HepG2 (cell line): Measurements from ENCODE around the gene ARHGAP33. TPM values are rescaled to one million over a fixed set of nuclear protein-coding genes. Genes with fewer than 3 reads are reported as not detected.
A peak's percentile ranks its signal among the peaks of the same experiment; 100 is the strongest.

Experiments
- ARHGAP35 ChIP-seq: sonication (generic); formaldehyde crosslinking; IDR thresholded peaks from 2 replicates; pipeline ENCODE4 v1.9.0; 2022; ENCODE audit warnings: mild to moderate bottlenecking, inconsistent platforms, moderate library complexity, missing genetic modification reagents, borderline replicate concordance
- ASH2L ChIP-seq: fragments of 300-600, 200-600 bp; sonication (generic); IDR thresholded peaks from 2 replicates; pipeline ENCODE4 v1.7.0; 2017; ENCODE audit warnings: low read depth, mild to moderate bottlenecking, moderate library complexity, mixed read lengths, low read length; ENCODE audit not compliant: insufficient read length
- CHCHD3 ChIP-seq: sonication (generic); formaldehyde crosslinking; IDR thresholded peaks from 2 replicates; pipeline ENCODE4 v1.8.0; 2022; ENCODE audit warnings: mild to moderate bottlenecking, missing genetic modification reagents, moderate library complexity
- EZH2 ChIP-seq: conservative IDR thresholded peaks from 2 replicates; pipeline ENCODE4 v1.6.1; 2012; ENCODE audit warnings: mild to moderate bottlenecking, low read depth, low read length, moderate library complexity
- GPBP1L1 ChIP-seq: sonication (generic); formaldehyde crosslinking; IDR thresholded peaks from 2 replicates; pipeline ENCODE4 v1.5.0; 2020; ENCODE audit warnings: mild to moderate bottlenecking, missing genetic modification reagents
- ISL2 ChIP-seq: sonication (generic); formaldehyde crosslinking; IDR thresholded peaks from 2 replicates; pipeline ENCODE4 v1.5.0; 2020; ENCODE audit warnings: missing genetic modification reagents
- MLXIP ChIP-seq: sonication (generic); formaldehyde crosslinking; IDR thresholded peaks from 2 replicates; pipeline ENCODE4 v1.9.0; 2021; ENCODE audit warnings: missing genetic modification reagents, borderline replicate concordance
- NFKB2 ChIP-seq: sonication (generic); formaldehyde crosslinking; IDR thresholded peaks from 2 replicates; pipeline ENCODE4 v1.4.0; 2020; ENCODE audit warnings: missing genetic modification reagents, borderline replicate concordance
- TFAP4 ChIP-seq: sonication (generic); IDR thresholded peaks from 2 replicates; pipeline ENCODE4 v1.6.1; 2016; ENCODE audit warnings: low read depth, borderline replicate concordance
- ZFAT ChIP-seq: sonication (generic); formaldehyde crosslinking; conservative IDR thresholded peaks from 2 replicates; pipeline ENCODE4 v1.8.1; 2023; ENCODE audit warnings: missing genetic modification reagents, inconsistent platforms
- ZNF10 ChIP-seq: sonication (generic); formaldehyde crosslinking; IDR thresholded peaks from 2 replicates; pipeline ENCODE4 v1.4.0; 2020; ENCODE audit warnings: mild to moderate bottlenecking, low read depth, missing genetic modification reagents, borderline replicate concordance
- ZNF83 ChIP-seq: sonication (generic); formaldehyde crosslinking; IDR thresholded peaks from 2 replicates; pipeline ENCODE4 v1.4.0; 2020; ENCODE audit warnings: missing genetic modification reagents, mild to moderate bottlenecking, borderline replicate concordance
- ZNF841 ChIP-seq: sonication (generic); formaldehyde crosslinking; IDR thresholded peaks from 2 replicates; pipeline ENCODE4 v1.8.1; 2023; ENCODE audit warnings: missing genetic modification reagents, borderline replicate concordance
- polyA plus RNA-seq, 8 experiments: library from polyadenylated mRNA; depleted of rRNA in 3 of 8; stranded (reverse) in 7 of 8; unstranded in 1 of 8; fragments of >200 nt; fragmentation: Illumina TruSeq in 4 of 8; extraction: Trizol in 4 of 8; gene quantifications; 2 replicates each; pipeline versions ENCODE4 v1.2.1 to v1.2.3, GENCODE V29; 2011 to 2016; ENCODE audit warnings: low read depth in 4 of 8, missing spikeins in 1 of 8, mixed read lengths in 1 of 8; ENCODE audit not compliant: insufficient read depth in 1 of 8
- total RNA-seq, 5 experiments: library from RNA; depleted of rRNA; stranded (reverse); fragments of >200 nt; fragmentation: Illumina TruSeq; extraction: Trizol; gene quantifications; 2 replicates each; pipeline ENCODE4 v1.2.3, GENCODE V29; 2016; ENCODE audit warnings: low read depth in 1 of 5
- TF ChIP-seq, protein P1 (sequence below): sonication (generic); formaldehyde crosslinking; IDR thresholded peaks from 2 replicates; pipeline ENCODE4 v1.5.0; 2020; ENCODE audit warnings: missing genetic modification reagents
- TF ChIP-seq, protein P2 (sequence below): sonication (generic); formaldehyde crosslinking; conservative IDR thresholded peaks from 2 replicates; pipeline ENCODE4 v1.4.0; 2020; ENCODE audit warnings: mild to moderate bottlenecking, missing genetic modification reagents, moderate library complexity
- TF ChIP-seq, protein P3 (sequence below): sonication (generic); formaldehyde crosslinking; IDR thresholded peaks from 2 replicates; pipeline ENCODE4 v1.4.0; 2020; ENCODE audit warnings: mild to moderate bottlenecking, missing genetic modification reagents, borderline replicate concordance

Gene ARHGAP33
- total and polyA plus RNA-seq, 2 of the 13 experiments (the other 11 are each of a cell fraction or from before 2014, with no cell fraction given): 1.3 to 2.7 TPM

GRCh38 chr19:35740423-35741202 lies 34.8 kb upstream of the ARHGAP33 start (continued):
- TF ChIP-seq MLXIP (CRISPR knock-in tag): no peak
- TF ChIP-seq ISL2: no peak
- TF ChIP-seq, protein P1, sequence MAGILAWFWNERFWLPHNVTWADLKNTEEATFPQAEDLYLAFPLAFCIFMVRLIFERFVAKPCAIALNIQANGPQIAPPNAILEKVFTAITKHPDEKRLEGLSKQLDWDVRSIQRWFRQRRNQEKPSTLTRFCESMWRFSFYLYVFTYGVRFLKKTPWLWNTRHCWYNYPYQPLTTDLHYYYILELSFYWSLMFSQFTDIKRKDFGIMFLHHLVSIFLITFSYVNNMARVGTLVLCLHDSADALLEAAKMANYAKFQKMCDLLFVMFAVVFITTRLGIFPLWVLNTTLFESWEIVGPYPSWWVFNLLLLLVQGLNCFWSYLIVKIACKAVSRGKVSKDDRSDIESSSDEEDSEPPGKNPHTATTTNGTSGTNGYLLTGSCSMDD: no peak
- no peak for TF ChIP-seq EZH2
- TF ChIP-seq ZNF841 (CRISPR knock-in tag): no peak
- TF ChIP-seq ZFAT (CRISPR knock-in tag): no peak
- TF ChIP-seq, protein P2, sequence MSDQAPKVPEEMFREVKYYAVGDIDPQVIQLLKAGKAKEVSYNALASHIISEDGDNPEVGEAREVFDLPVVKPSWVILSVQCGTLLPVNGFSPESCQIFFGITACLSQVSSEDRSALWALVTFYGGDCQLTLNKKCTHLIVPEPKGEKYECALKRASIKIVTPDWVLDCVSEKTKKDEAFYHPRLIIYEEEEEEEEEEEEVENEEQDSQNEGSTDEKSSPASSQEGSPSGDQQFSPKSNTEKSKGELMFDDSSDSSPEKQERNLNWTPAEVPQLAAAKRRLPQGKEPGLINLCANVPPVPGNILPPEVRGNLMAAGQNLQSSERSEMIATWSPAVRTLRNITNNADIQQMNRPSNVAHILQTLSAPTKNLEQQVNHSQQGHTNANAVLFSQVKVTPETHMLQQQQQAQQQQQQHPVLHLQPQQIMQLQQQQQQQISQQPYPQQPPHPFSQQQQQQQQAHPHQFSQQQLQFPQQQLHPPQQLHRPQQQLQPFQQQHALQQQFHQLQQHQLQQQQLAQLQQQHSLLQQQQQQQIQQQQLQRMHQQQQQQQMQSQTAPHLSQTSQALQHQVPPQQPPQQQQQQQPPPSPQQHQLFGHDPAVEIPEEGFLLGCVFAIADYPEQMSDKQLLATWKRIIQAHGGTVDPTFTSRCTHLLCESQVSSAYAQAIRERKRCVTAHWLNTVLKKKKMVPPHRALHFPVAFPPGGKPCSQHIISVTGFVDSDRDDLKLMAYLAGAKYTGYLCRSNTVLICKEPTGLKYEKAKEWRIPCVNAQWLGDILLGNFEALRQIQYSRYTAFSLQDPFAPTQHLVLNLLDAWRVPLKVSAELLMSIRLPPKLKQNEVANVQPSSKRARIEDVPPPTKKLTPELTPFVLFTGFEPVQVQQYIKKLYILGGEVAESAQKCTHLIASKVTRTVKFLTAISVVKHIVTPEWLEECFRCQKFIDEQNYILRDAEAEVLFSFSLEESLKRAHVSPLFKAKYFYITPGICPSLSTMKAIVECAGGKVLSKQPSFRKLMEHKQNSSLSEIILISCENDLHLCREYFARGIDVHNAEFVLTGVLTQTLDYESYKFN (CRISPR knock-in tag): peak; percentile 41
- TF ChIP-seq NFKB2 (CRISPR knock-in tag): no peak
- TF ChIP-seq ZNF10: no peak
- no peak for TF ChIP-seq GPBP1L1 (CRISPR knock-in tag)
- TF ChIP-seq, protein P3, sequence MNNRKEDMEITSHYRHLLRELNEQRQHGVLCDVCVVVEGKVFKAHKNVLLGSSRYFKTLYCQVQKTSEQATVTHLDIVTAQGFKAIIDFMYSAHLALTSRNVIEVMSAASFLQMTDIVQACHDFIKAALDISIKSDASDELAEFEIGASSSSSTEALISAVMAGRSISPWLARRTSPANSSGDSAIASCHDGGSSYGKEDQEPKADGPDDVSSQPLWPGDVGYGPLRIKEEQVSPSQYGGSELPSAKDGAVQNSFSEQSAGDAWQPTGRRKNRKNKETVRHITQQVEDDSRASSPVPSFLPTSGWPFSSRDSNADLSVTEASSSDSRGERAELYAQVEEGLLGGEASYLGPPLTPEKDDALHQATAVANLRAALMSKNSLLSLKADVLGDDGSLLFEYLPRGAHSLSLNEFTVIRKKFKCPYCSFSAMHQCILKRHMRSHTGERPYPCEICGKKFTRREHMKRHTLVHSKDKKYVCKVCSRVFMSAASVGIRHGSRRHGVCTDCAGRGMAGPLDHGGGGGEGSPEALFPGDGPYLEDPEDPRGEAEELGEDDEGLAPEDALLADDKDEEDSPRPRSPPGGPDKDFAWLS (CRISPR knock-in tag): no peak
- TF ChIP-seq ASH2L: peak; percentile 76
- peak; percentile 77; the same call in 1 of the 2 replicates for TF ChIP-seq ARHGAP35 (CRISPR knock-in tag)
- no peak for TF ChIP-seq CHCHD3 (CRISPR knock-in tag)
- peak; percentile 68; the same call in 1 of the 2 replicates for TF ChIP-seq TFAP4
- no peak for TF ChIP-seq ZNF83 (CRISPR knock-in tag)
